Loucy (cell line): ENCODE results near the gene SLAMF1.

Source experiments
- H2AFZ ChIP-seq: fragments of 200-600 bp; sonication (generic); 2 replicates; pipeline ENCODE4 v1.6.0; 2016; ENCODE audit warnings: antibody characterized with exemption, mild to moderate bottlenecking, low read length, moderate library complexity
- H3F3A ChIP-seq: fragments of 200-600 bp; 2 replicates; pipeline ENCODE4 v1.6.0; 2016; ENCODE audit warnings: antibody characterized with exemption, low read depth, mild to moderate bottlenecking
- H3K27me3 ChIP-seq: fragments of 200-600 bp; sonication (generic); 2 replicates; pipeline ENCODE4 v1.6.1; 2014; ENCODE audit warnings: low read length, mild to moderate bottlenecking; ENCODE audit not compliant: insufficient read depth, poor library complexity, severe bottlenecking
- H3K36me3 ChIP-seq: fragments of 200-600 bp; sonication (generic); 2 replicates; pipeline ENCODE4 v1.6.1; 2016; ENCODE audit warnings: low read length; ENCODE audit not compliant: insufficient read depth
- H3K4me1 ChIP-seq: fragments of 200-600 bp; sonication (generic); 2 replicates; pipeline ENCODE4 v1.5.1; 2014; ENCODE audit warnings: low read length, mild to moderate bottlenecking; ENCODE audit not compliant: insufficient read depth, poor library complexity, severe bottlenecking
- H3K4me2 ChIP-seq: fragments of 200-600 bp; sonication (generic); 2 replicates; pipeline ENCODE4 v1.6.0; 2014; ENCODE audit warnings: antibody characterized with exemption, low read length, low read depth, mild to moderate bottlenecking; ENCODE audit not compliant: poor library complexity, severe bottlenecking
- H3K4me3 ChIP-seq: fragments of 200-600 bp; sonication (generic); 2 replicates; pipeline ENCODE4 v1.5.1; 2014; ENCODE audit warnings: low read length, mild to moderate bottlenecking, mixed read lengths; ENCODE audit not compliant: poor library complexity, severe bottlenecking
- H3K79me2 ChIP-seq: fragments of 200-600 bp; sonication (generic); 2 replicates; pipeline ENCODE4 v1.6.1; 2014; ENCODE audit warnings: low read length; ENCODE audit not compliant: insufficient read depth
- H3K9ac ChIP-seq: fragments of 200-600 bp; sonication (generic); 2 replicates; pipeline ENCODE4 v1.6.0; 2014; ENCODE audit warnings: mild to moderate bottlenecking, low read depth, low read length, moderate library complexity; ENCODE audit not compliant: poor library complexity, severe bottlenecking
- H3K9me2 ChIP-seq: fragments of 200-600 bp; sonication (generic); replicated peaks from 2 replicates; pipeline ENCODE4 v1.6.1; 2016; ENCODE audit warnings: low read depth, low read length, mixed read lengths
- H3K9me3 ChIP-seq: fragments of 200-600 bp; sonication (generic); 2 replicates; pipeline ENCODE4 v1.6.1; 2014; ENCODE audit warnings: mild to moderate bottlenecking, antibody characterized with exemption, low read length, low read depth; ENCODE audit not compliant: insufficient read depth
- H4K20me1 ChIP-seq: fragments of 200-600 bp; sonication (generic); 2 replicates; pipeline ENCODE4 v1.6.0; 2014; ENCODE audit warnings: antibody characterized with exemption, low read length, mild to moderate bottlenecking; ENCODE audit not compliant: insufficient read depth, poor library complexity, severe bottlenecking
- CTCF ChIP-seq: fragments of 200-600 bp; sonication (generic); conservative IDR thresholded peaks from 2 replicates; pipeline ENCODE4 v1.5.1; 2014; ENCODE audit warnings: mild to moderate bottlenecking, antibody characterized with exemption, low read length
- EZH2phosphoT487 ChIP-seq: fragments of 200-600 bp; IDR thresholded peaks from 2 replicates; pipeline ENCODE4 v1.6.1; 2018; ENCODE audit warnings: antibody characterized with exemption, mild to moderate bottlenecking, moderate library complexity, borderline replicate concordance

The SLAMF1 gene

DNA sequence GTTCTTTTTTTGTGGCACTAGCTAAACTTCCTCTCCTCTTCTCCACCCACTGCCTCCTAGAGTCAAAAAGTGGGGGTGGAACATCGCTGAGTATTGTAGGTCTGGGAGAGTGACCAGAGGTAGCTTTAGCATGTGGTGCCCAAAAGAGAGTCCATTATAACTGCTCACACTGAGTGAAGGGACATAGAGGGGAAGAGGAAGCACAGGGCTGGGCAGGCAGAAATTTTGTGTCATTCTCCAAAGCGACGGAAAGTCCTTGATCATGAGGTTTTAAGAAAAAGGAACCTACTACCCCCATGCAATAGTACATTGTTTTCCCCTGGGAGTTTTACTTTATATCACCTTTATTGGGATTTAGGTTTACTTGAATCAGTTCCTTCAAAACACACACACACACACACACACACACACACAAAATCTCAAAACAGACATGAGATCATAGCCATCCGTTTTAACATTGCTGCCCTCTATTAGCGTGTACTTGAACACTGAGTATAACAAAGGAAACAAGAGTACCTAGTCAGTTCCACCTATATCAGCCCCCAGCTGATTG lies 71.7 kb downstream of the SLAMF1 start:
- Histone ChIP-seq H3K36me3 (no peaks in the 10 kb centered on the region), H3K4me1 (peaks cover 63% of the 10 kb centered on the region), H3K4me3 (peak overlapping the region; percentile 3), H3K9me2 (no peaks in the 10 kb centered on the region), H3F3A (no peaks in the 10 kb centered on the region), H3K9me3 (no peaks in the 10 kb centered on the region), H2AFZ (no peak overlapping the region), H3K27me3 (peaks cover 34% of the 10 kb centered on the region), H3K9ac (no peak overlapping the region), H3K79me2 (peaks cover 37% of the 10 kb centered on the region), H3K4me2 (peak overlapping the region; percentile 78), H4K20me1 (no peaks in the 10 kb centered on the region)
- TF ChIP-seq CTCF (no peak), EZH2phosphoT487 (no peak)

GRCh38 chr1:160570840-160571239 lies 76.0 kb downstream of the SLAMF1 start:
- H3K9me3 ChIP-seq: no peaks in the 10 kb centered on the region
- H2AFZ ChIP-seq: no peak overlapping the region
- H3K79me2 ChIP-seq: peaks cover 18% of the 10 kb centered on the region; the same call in 1 of the 2 replicates
- no peak overlapping the region for H3K4me2 ChIP-seq
- H3K36me3 ChIP-seq: no peaks in the 10 kb centered on the region
- no peaks in the 10 kb centered on the region for H4K20me1 ChIP-seq
- H3K9me2 ChIP-seq: no peaks in the 10 kb centered on the region
- peaks cover 59% of the 10 kb centered on the region for H3K4me1 ChIP-seq
- H3K9ac ChIP-seq: no peak overlapping the region
- no peak overlapping the region for H3K4me3 ChIP-seq
- H3K27me3 ChIP-seq: peaks cover 55% of the 10 kb centered on the region
- H3F3A ChIP-seq: peaks cover 3% of the 10 kb centered on the region; the same call in 1 of the 2 replicates
- TF ChIP-seq CTCF (no peak), EZH2phosphoT487 (no peak)

GRCh38 chr1:160569806-160570205 lies 77.0 kb downstream of the SLAMF1 start:
- peak overlapping the region; percentile 59 for H3K4me2 ChIP-seq
- H3F3A ChIP-seq: peaks cover 3% of the 10 kb centered on the region; the same call in 1 of the 2 replicates
- H3K4me1 ChIP-seq: peaks cover 60% of the 10 kb centered on the region
- H3K79me2 ChIP-seq: peaks cover 10% of the 10 kb centered on the region; the same call in 1 of the 2 replicates
- H2AFZ ChIP-seq: no peak overlapping the region
- H3K27me3 ChIP-seq: peaks cover 54% of the 10 kb centered on the region
- no peaks in the 10 kb centered on the region for H3K36me3 ChIP-seq
- H4K20me1 ChIP-seq: no peaks in the 10 kb centered on the region
- no peaks in the 10 kb centered on the region for H3K9me2 ChIP-seq
- no peaks in the 10 kb centered on the region for H3K9me3 ChIP-seq
- no peak overlapping the region for H3K4me3 ChIP-seq
- no peak overlapping the region for H3K9ac ChIP-seq
- TF ChIP-seq EZH2phosphoT487 (no peak), CTCF (no peak)
